HEK293 (cell line): ENCODE data around the gene RNF148.
"Not testable (repeated sequence)": the region's sequence is repeated elsewhere in the genome, so short reads cannot be mapped to it uniquely, and the experiment has no call there.

ENCODE experiments used
- CTCF ChIA-PET: fragments of 350-600 bp; formaldehyde crosslinking; extraction: SDS; loops from one replicate; lab custom pipeline; 2021; ENCODE audit warnings: antibody characterized with exemption; lab: Yijun Ruan, JAX
- POLR2A ChIA-PET: fragments of 300-600 bp; formaldehyde crosslinking; extraction: SDS; loops from one replicate; lab custom pipeline; 2020; ENCODE audit warnings: antibody characterized with exemption, inconsistent platforms; lab: Yijun Ruan, JAX
- H3K27ac ChIP-seq: fragments of 200-500 bp; sonication (Bioruptor generic); 2 replicates; pipeline ENCODE4 v1.5.1; 2014; ENCODE audit warnings: low read depth, low read length, control low read depth, inconsistent platforms; ENCODE audit errors: extremely low read depth
- H3K36me3 ChIP-seq, 2 experiments: fragments of 200-500 bp in 1 of 2; sonication (Bioruptor generic) in 1 of 2; 1 replicate in 1 of 2; 2 replicates in 1 of 2; pipeline ENCODE4 v1.5.1; 2014 to 2017; ENCODE audit warnings: inconsistent platforms in 2 of 2, low read length in 2 of 2; ENCODE audit not compliant: control insufficient read depth in 2 of 2, insufficient read depth in 1 of 2
- H3K4me1 ChIP-seq: fragments of 200-500 bp; sonication (Bioruptor generic); 2 replicates; pipeline ENCODE4 v1.5.1; 2014; ENCODE audit warnings: mild to moderate bottlenecking, low read length, inconsistent platforms; ENCODE audit not compliant: control insufficient read depth, insufficient read depth
- H3K4me3 ChIP-seq: 2 replicates; pipeline ENCODE4 v1.5.1; 2011; ENCODE audit warnings: low read depth, mild to moderate bottlenecking, control low read depth, low read length, moderate library complexity
- H3K9me3 ChIP-seq: fragments of 200-500 bp; sonication (Bioruptor generic); 2 replicates; pipeline ENCODE4 v1.5.1; 2014; ENCODE audit warnings: low read depth, low read length, inconsistent platforms; ENCODE audit not compliant: control insufficient read depth, insufficient read depth
- AEBP2 ChIP-seq: fragments of 450-650 bp; formaldehyde crosslinking; IDR thresholded peaks from 2 replicates; pipeline ENCODE4 v1.5.1; 2016; ENCODE audit warnings: missing biosample characterization, missing genetic modification characterization, borderline replicate concordance
- BCL11A ChIP-seq: fragments of 450-650 bp; formaldehyde crosslinking; IDR thresholded peaks from 2 replicates; pipeline ENCODE4 v1.5.1; 2016; ENCODE audit warnings: low read depth, missing biosample characterization, missing genetic modification characterization
- KLF9 ChIP-seq: fragments of 450-650 bp; formaldehyde crosslinking; IDR thresholded peaks from 2 replicates; pipeline ENCODE4 v1.5.1; 2016; ENCODE audit warnings: missing biosample characterization, missing genetic modification characterization, low read depth
- MZF1 ChIP-seq: fragments of 450-650 bp; formaldehyde crosslinking; IDR thresholded peaks from 2 replicates; pipeline ENCODE4 v1.5.1; 2017; ENCODE audit warnings: missing biosample characterization, missing genetic modification characterization, borderline replicate concordance
- OSR2 ChIP-seq: fragments of 450-650 bp; formaldehyde crosslinking; IDR thresholded peaks from 2 replicates; pipeline ENCODE4 v1.5.1; 2016; ENCODE audit warnings: missing biosample characterization, missing genetic modification characterization
- ZNF223 ChIP-seq: fragments of 450-650 bp; formaldehyde crosslinking; IDR thresholded peaks from 2 replicates; pipeline ENCODE4 v1.5.1; 2016; ENCODE audit warnings: missing biosample characterization, missing genetic modification characterization
- ZNF335 ChIP-seq: fragments of 450-650 bp; formaldehyde crosslinking; conservative IDR thresholded peaks from 2 replicates; pipeline ENCODE4 v1.5.1; 2016; ENCODE audit warnings: missing biosample characterization, missing genetic modification characterization
- ZNF354C ChIP-seq: fragments of 450-650 bp; formaldehyde crosslinking; IDR thresholded peaks from 2 replicates; pipeline ENCODE4 v1.5.1; 2016; ENCODE audit warnings: missing biosample characterization, missing genetic modification characterization, low read depth, borderline replicate concordance
- ZNF391 ChIP-seq: fragments of 450-650 bp; formaldehyde crosslinking; IDR thresholded peaks from 2 replicates; pipeline ENCODE4 v1.5.1; 2016; ENCODE audit warnings: low read depth, missing biosample characterization, missing genetic modification characterization, borderline replicate concordance
- ZNF514 ChIP-seq: fragments of 450-650 bp; formaldehyde crosslinking; IDR thresholded peaks from 2 replicates; pipeline ENCODE4 v1.5.1; 2016; ENCODE audit warnings: missing biosample characterization, missing genetic modification characterization
- ZNF560 ChIP-seq: fragments of 450-650 bp; formaldehyde crosslinking; IDR thresholded peaks from 2 replicates; pipeline ENCODE4 v1.5.1; 2017; ENCODE audit warnings: missing biosample characterization, missing genetic modification characterization, borderline replicate concordance
- ZNF768 ChIP-seq: fragments of 450-650 bp; formaldehyde crosslinking; IDR thresholded peaks from 2 replicates; pipeline ENCODE4 v1.5.1; 2018; ENCODE audit warnings: missing biosample characterization, mild to moderate bottlenecking, missing genetic modification characterization
- ZSCAN18 ChIP-seq: fragments of 450-650 bp; formaldehyde crosslinking; IDR thresholded peaks from 2 replicates; pipeline ENCODE4 v1.5.1; 2016; ENCODE audit warnings: missing biosample characterization, missing genetic modification characterization
- TF ChIP-seq, protein P1 (sequence below): fragments of 450-650 bp; formaldehyde crosslinking; conservative IDR thresholded peaks from 2 replicates; pipeline ENCODE4 v1.5.1; 2016; ENCODE audit warnings: low read depth, missing biosample characterization, missing genetic modification characterization
- TF ChIP-seq, protein P2 (sequence below): fragments of 450-650 bp; formaldehyde crosslinking; IDR thresholded peaks from 2 replicates; pipeline ENCODE4 v1.5.1; 2016; ENCODE audit warnings: missing biosample characterization, missing genetic modification characterization
- TF ChIP-seq, protein P3 (sequence below): fragments of 450-650 bp; formaldehyde crosslinking; IDR thresholded peaks from 2 replicates; pipeline ENCODE4 v1.5.1; 2016; ENCODE audit warnings: missing biosample characterization, missing genetic modification characterization
- TF ChIP-seq, protein P4 (sequence below): sonication (generic); formaldehyde crosslinking; IDR thresholded peaks from 2 replicates; pipeline ENCODE4 v1.8.1; 2022; ENCODE audit warnings: mild to moderate bottlenecking, moderate library complexity, missing genetic modification reagents
- TF ChIP-seq, protein P5 (sequence below): fragments of 450-650 bp; formaldehyde crosslinking; optimal IDR thresholded peaks from 2 replicates; pipeline ENCODE3; 2016; ENCODE audit warnings: missing biosample characterization, mild to moderate bottlenecking, missing genetic modification characterization

The RNF148 gene

DNA sequence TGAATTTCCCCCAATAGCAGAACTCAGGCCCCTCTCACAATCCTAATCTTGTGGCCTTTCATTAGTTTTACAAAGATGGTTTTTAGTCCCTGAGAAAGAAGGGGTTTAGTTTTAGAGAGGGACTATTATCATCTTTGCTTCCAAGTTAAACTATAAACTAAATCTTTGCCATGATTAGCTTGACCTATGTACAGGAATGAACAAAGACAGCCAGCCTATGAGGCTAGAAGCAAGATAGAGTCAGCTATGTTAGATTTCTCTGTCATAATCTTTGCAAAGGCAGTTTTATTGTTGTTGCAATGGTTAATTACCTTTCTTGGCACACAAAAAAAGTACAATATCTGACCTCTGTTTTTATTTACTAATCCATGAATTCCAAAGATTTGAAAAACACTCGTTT is 22.9 kb downstream of the RNF148 start:
- no peaks in the 10 kb centered on the region for H3K36me3 ChIP-seq
- H3K27ac ChIP-seq: no peak overlapping the region
- POLR2A ChIA-PET: no interaction called here
- no peaks in the 10 kb centered on the region for H3K4me1 ChIP-seq
- TF ChIP-seq, protein P1, sequence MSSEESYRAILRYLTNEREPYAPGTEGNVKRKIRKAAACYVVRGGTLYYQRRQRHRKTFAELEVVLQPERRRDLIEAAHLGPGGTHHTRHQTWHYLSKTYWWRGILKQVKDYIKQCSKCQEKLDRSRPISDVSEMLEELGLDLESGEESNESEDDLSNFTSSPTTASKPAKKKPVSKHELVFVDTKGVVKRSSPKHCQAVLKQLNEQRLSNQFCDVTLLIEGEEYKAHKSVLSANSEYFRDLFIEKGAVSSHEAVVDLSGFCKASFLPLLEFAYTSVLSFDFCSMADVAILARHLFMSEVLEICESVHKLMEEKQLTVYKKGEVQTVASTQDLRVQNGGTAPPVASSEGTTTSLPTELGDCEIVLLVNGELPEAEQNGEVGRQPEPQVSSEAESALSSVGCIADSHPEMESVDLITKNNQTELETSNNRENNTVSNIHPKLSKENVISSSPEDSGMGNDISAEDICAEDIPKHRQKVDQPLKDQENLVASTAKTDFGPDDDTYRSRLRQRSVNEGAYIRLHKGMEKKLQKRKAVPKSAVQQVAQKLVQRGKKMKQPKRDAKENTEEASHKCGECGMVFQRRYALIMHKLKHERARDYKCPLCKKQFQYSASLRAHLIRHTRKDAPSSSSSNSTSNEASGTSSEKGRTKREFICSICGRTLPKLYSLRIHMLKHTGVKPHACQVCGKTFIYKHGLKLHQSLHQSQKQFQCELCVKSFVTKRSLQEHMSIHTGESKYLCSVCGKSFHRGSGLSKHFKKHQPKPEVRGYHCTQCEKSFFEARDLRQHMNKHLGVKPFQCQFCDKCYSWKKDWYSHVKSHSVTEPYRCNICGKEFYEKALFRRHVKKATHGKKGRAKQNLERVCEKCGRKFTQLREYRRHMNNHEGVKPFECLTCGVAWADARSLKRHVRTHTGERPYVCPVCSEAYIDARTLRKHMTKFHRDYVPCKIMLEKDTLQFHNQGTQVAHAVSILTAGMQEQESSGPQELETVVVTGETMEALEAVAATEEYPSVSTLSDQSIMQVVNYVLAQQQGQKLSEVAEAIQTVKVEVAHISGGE: no peak
- TF ChIP-seq ZNF223 (no peak), MZF1 (no peak), KLF9 (tag by site-specific recombination) (no peak), ZNF768 (tag by site-specific recombination) (no peak)
- TF ChIP-seq, protein P2, sequence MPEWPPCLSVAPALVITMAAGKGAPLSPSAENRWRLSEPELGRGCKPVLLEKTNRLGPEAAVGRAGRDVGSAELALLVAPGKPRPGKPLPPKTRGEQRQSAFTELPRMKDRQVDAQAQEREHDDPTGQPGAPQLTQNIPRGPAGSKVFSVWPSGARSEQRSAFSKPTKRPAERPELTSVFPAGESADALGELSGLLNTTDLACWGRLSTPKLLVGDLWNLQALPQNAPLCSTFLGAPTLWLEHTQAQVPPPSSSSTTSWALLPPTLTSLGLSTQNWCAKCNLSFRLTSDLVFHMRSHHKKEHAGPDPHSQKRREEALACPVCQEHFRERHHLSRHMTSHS (tag by site-specific recombination): no peak
- CTCF ChIA-PET: interaction anchor here (0.6 kb wide), 1 partner anchor 15 kb away, joined by 3 read pairs; no protein-coding TSS in a partner anchor
- no peak overlapping the region for H3K4me3 ChIP-seq
- H3K9me3 ChIP-seq: no peaks in the 10 kb centered on the region

DNA sequence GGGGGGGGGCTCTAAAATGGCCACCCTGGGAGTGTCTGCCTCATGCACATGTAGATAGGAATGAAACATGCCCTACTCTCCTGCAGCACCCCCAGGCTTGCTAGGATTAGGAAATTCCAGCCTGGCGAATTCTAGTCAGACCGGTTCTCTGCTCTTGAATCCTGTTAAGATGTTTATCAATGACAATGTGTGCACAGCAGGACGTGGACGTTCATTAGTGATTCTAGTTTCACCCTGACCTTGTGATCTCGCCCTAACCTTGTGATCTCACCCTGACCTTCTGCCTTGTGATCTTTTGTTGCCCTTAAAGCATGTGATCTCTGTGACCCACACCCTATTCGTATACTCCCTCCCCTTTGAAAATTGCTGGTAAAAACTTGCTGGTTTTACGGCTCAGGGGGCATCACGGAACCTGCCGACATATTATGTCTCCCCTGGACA is 23.4 kb downstream of the RNF148 start:
- CTCF ChIA-PET, H3K27ac ChIP-seq: not testable (repeated sequence)

GRCh38 chr7:122677149-122677548 is 25.6 kb downstream of the RNF148 start:
- no peaks in the 10 kb centered on the region for H3K4me1 ChIP-seq
- no peaks in the 10 kb centered on the region for H3K36me3 ChIP-seq
- H3K27ac ChIP-seq: no peak overlapping the region
- no peak overlapping the region for H3K4me3 ChIP-seq
- ChIA-PET POLR2A (no interaction called here), CTCF (no interaction called here)
- H3K9me3 ChIP-seq: no peaks in the 10 kb centered on the region
- no peak for TF ChIP-seq ZNF391
- TF ChIP-seq ZNF514 (tag by site-specific recombination): no peak
- no peak for TF ChIP-seq ZNF335 (tag by site-specific recombination)
- TF ChIP-seq ZSCAN18 (tag by site-specific recombination): no peak
- no peak for TF ChIP-seq ZNF354C (tag by site-specific recombination)
- TF ChIP-seq, protein P3, sequence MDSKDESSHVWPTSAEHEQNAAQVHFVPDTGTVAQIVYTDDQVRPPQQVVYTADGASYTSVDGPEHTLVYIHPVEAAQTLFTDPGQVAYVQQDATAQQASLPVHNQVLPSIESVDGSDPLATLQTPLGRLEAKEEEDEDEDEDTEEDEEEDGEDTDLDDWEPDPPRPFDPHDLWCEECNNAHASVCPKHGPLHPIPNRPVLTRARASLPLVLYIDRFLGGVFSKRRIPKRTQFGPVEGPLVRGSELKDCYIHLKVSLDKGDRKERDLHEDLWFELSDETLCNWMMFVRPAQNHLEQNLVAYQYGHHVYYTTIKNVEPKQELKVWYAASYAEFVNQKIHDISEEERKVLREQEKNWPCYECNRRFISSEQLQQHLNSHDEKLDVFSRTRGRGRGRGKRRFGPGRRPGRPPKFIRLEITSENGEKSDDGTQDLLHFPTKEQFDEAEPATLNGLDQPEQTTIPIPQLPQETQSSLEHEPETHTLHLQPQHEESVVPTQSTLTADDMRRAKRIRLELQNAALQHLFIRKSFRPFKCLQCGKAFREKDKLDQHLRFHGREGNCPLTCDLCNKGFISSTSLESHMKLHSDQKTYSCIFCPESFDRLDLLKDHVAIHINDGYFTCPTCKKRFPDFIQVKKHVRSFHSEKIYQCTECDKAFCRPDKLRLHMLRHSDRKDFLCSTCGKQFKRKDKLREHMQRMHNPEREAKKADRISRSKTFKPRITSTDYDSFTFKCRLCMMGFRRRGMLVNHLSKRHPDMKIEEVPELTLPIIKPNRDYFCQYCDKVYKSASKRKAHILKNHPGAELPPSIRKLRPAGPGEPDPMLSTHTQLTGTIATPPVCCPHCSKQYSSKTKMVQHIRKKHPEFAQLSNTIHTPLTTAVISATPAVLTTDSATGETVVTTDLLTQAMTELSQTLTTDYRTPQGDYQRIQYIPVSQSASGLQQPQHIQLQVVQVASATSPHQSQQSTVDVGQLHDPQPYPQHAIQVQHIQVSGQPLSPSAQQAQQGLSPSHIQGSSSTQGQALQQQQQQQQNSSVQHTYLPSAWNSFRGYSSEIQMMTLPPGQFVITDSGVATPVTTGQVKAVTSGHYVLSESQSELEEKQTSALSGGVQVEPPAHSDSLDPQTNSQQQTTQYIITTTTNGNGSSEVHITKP: no peak
- no peak for TF ChIP-seq AEBP2 (tag by site-specific recombination)
- TF ChIP-seq, protein P4, sequence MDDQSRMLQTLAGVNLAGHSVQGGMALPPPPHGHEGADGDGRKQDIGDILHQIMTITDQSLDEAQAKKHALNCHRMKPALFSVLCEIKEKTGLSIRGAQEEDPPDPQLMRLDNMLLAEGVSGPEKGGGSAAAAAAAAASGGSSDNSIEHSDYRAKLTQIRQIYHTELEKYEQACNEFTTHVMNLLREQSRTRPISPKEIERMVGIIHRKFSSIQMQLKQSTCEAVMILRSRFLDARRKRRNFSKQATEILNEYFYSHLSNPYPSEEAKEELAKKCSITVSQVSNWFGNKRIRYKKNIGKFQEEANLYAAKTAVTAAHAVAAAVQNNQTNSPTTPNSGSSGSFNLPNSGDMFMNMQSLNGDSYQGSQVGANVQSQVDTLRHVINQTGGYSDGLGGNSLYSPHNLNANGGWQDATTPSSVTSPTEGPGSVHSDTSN: no peak
- TF ChIP-seq ZNF560 (tag by site-specific recombination): no peak
- TF ChIP-seq BCL11A: no peak
- TF ChIP-seq, protein P5, sequence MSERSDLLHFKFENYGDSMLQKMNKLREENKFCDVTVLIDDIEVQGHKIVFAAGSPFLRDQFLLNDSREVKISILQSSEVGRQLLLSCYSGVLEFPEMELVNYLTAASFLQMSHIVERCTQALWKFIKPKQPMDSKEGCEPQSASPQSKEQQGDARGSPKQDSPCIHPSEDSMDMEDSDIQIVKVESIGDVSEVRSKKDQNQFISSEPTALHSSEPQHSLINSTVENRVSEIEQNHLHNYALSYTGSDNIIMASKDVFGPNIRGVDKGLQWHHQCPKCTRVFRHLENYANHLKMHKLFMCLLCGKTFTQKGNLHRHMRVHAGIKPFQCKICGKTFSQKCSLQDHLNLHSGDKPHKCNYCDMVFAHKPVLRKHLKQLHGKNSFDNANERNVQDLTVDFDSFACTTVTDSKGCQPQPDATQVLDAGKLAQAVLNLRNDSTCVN: no peak
- TF ChIP-seq OSR2: no peak

More for the DNA sequence above, 23.4 kb downstream of the RNF148 start:
- H3K36me3 ChIP-seq, POLR2A ChIA-PET, H3K4me3 ChIP-seq, H3K4me1 ChIP-seq, H3K9me3 ChIP-seq: not testable (repeated sequence)
